H9 (cell line): Measurements from ENCODE around the gene KCNIP1. TPM values are rescaled to one million over a fixed set of nuclear protein-coding genes. Genes with fewer than 3 reads are reported as not detected.

Source experiments
- DNase-seq: peaks from one replicate; pipeline ENCODE4 v3.0.0-alpha.2; 2017
- H2AFZ ChIP-seq: one replicate; pipeline ENCODE4 v1.6.1; 2013; ENCODE audit warnings: mild to moderate bottlenecking, low read length, control low read depth, moderate library complexity
- H2AK5ac ChIP-seq: 2 replicates; pipeline ENCODE4 v1.6.1; 2013; ENCODE audit warnings: low read length, control low read depth, mixed read lengths; ENCODE audit not compliant: insufficient read length
- H2BK120ac ChIP-seq: one replicate; pipeline ENCODE4 v1.6.1; 2013; ENCODE audit warnings: low read depth, mild to moderate bottlenecking, low read length, control low read depth, inconsistent platforms; ENCODE audit not compliant: poor library complexity, severe bottlenecking
- H2BK12ac ChIP-seq: 2 replicates; pipeline ENCODE4 v1.6.1; 2013; ENCODE audit warnings: low read length, control low read depth, mixed read lengths, low read depth; ENCODE audit not compliant: insufficient read length
- H2BK15ac ChIP-seq: 2 replicates; pipeline ENCODE4 v1.6.1; 2013; ENCODE audit warnings: low read depth, low read length, control low read depth
- H2BK20ac ChIP-seq: one replicate; pipeline ENCODE4 v1.6.1; 2013; ENCODE audit warnings: low read depth, mild to moderate bottlenecking, low read length, control low read depth, inconsistent platforms; ENCODE audit not compliant: poor library complexity, severe bottlenecking
- H2BK5ac ChIP-seq: 2 replicates; pipeline ENCODE4 v1.6.1; 2013; ENCODE audit warnings: low read length, control low read depth, mixed read lengths; ENCODE audit not compliant: insufficient read length
- H3K14ac ChIP-seq: 2 replicates; pipeline ENCODE4 v1.6.1; 2013; ENCODE audit warnings: low read length, control low read depth; ENCODE audit not compliant: insufficient read depth
- H3K18ac ChIP-seq: 2 replicates; pipeline ENCODE4 v1.6.1; 2013; ENCODE audit warnings: low read depth, mild to moderate bottlenecking, mixed read lengths, low read length, control low read depth; ENCODE audit not compliant: insufficient read length
- H3K23ac ChIP-seq: 2 replicates; pipeline ENCODE4 v1.6.1; 2013; ENCODE audit warnings: low read length, control low read depth, mixed read lengths, low read depth; ENCODE audit not compliant: insufficient read length
- H3K23me2 ChIP-seq: 2 replicates; pipeline ENCODE4 v1.6.1; 2013; ENCODE audit warnings: low read depth, mild to moderate bottlenecking, mixed read lengths, low read length, control low read depth; ENCODE audit not compliant: insufficient read length, poor library complexity, severe bottlenecking
- H3K27ac ChIP-seq: 2 replicates; pipeline ENCODE4 v1.5.1; 2013; ENCODE audit warnings: low read length, control low read depth, mixed read lengths, low read depth; ENCODE audit not compliant: insufficient read length
- H3K27me3 ChIP-seq: 2 replicates; pipeline ENCODE4 v1.6.1; 2013; ENCODE audit warnings: low read length, control low read depth, inconsistent platforms; ENCODE audit not compliant: insufficient read depth
- H3K4ac ChIP-seq: 2 replicates; pipeline ENCODE4 v1.6.1; 2013; ENCODE audit warnings: low read depth, mild to moderate bottlenecking, control low read depth, inconsistent platforms, low read length, moderate library complexity
- H3K4me1 ChIP-seq: 2 replicates; pipeline ENCODE4 v1.6.1; 2013; ENCODE audit warnings: low read length, control low read depth, inconsistent platforms; ENCODE audit not compliant: insufficient read depth
- H3K4me2 ChIP-seq: 2 replicates; pipeline ENCODE4 v1.6.1; 2013; ENCODE audit warnings: low read length, control low read depth, mixed read lengths; ENCODE audit not compliant: insufficient read length, insufficient read depth
- H3K56ac ChIP-seq: 2 replicates; pipeline ENCODE4 v1.6.1; 2013; ENCODE audit warnings: low read depth, mild to moderate bottlenecking, mixed read lengths, low read length, control low read depth; ENCODE audit not compliant: insufficient read length
- H3K79me1 ChIP-seq: 2 replicates; pipeline ENCODE4 v1.6.1; 2013; ENCODE audit warnings: low read depth, mild to moderate bottlenecking, moderate library complexity, low read length, control low read depth, inconsistent platforms; ENCODE audit not compliant: insufficient read depth, poor library complexity, severe bottlenecking
- H3K79me2 ChIP-seq: 2 replicates; pipeline ENCODE4 v1.6.1; 2013; ENCODE audit warnings: low read length, control low read depth, inconsistent platforms; ENCODE audit not compliant: insufficient read depth
- H3K9ac ChIP-seq: 2 replicates; pipeline ENCODE4 v1.6.1; 2013; ENCODE audit warnings: low read length, control low read depth, mixed read lengths; ENCODE audit not compliant: insufficient read length; ENCODE audit errors: extremely low read depth
- H3K9me3 ChIP-seq: one replicate; pipeline ENCODE4 v1.6.1; 2013; ENCODE audit warnings: low read depth, low read length, inconsistent platforms; ENCODE audit not compliant: control insufficient read depth
- H3T11ph ChIP-seq: one replicate; pipeline ENCODE4 v1.6.1; 2013; ENCODE audit warnings: mild to moderate bottlenecking, low read length, control low read depth, inconsistent platforms
- H4K20me1 ChIP-seq: one replicate; pipeline ENCODE4 v1.6.1; 2013; ENCODE audit not compliant: control insufficient read depth, insufficient read length, insufficient read depth
- H4K5ac ChIP-seq: 2 replicates; pipeline ENCODE4 v1.6.1; 2013; ENCODE audit warnings: low read depth, mild to moderate bottlenecking, mixed read lengths, low read length, control low read depth; ENCODE audit not compliant: insufficient read length
- H4K8ac ChIP-seq: replicated peaks from 2 replicates; pipeline ENCODE4 v1.6.1; 2013; ENCODE audit warnings: low read length, control low read depth, mixed read lengths, low read depth; ENCODE audit not compliant: insufficient read length
- H4K91ac ChIP-seq: 2 replicates; pipeline ENCODE4 v1.6.1; 2013; ENCODE audit warnings: low read depth, mild to moderate bottlenecking, moderate library complexity, mixed read lengths, low read length, control low read depth; ENCODE audit not compliant: insufficient read length
- H3K27ac Mint-ChIP-seq, 3 experiments: 2 replicates in 2 of 3; 3 replicates in 1 of 3; pipeline ENCODE4 v1.8.0; 2020 to 2021; ENCODE audit warnings: mixed read lengths in 3 of 3, mild to moderate bottlenecking in 1 of 3, moderate library complexity in 1 of 3
- H3K27me3 Mint-ChIP-seq: 2 replicates; pipeline ENCODE4 v1.8.0; 2021; ENCODE audit warnings: low read depth, mild to moderate bottlenecking, moderate library complexity, mixed read lengths
- H3K36me3 Mint-ChIP-seq, 3 experiments: 2 replicates in 2 of 3; 3 replicates in 1 of 3; pipeline ENCODE4 v1.8.0; 2020 to 2021; ENCODE audit warnings: low read depth in 3 of 3, mixed read lengths in 3 of 3; ENCODE audit not compliant: insufficient read depth in 1 of 3
- H3K4me1 Mint-ChIP-seq, 2 experiments: 2 replicates each; pipeline ENCODE4 v1.8.0; 2020; ENCODE audit warnings: mixed read lengths in 2 of 2
- H3K4me3 Mint-ChIP-seq, 2 experiments: 2 replicates in 1 of 2; 3 replicates in 1 of 2; pipeline ENCODE4 v1.8.0; 2020 to 2021; ENCODE audit warnings: mild to moderate bottlenecking in 2 of 2, mixed read lengths in 2 of 2, moderate library complexity in 1 of 2
- H3K9me3 Mint-ChIP-seq, 2 experiments: 2 replicates in 1 of 2; 3 replicates in 1 of 2; pipeline ENCODE4 v1.8.0; 2020; ENCODE audit warnings: mild to moderate bottlenecking in 2 of 2, mixed read lengths in 2 of 2, moderate library complexity in 1 of 2
- CTCF ChIP-seq: fragments of 200-600 bp; sonication (generic); conservative IDR thresholded peaks from 3 replicates; pipeline ENCODE4 v1.8.0; 2021; ENCODE audit warnings: antibody characterized with exemption, mild to moderate bottlenecking
- WGBS: extraction: QIAGEN DNeasy Blood & Tissue Kit; methylation state at CpG from one replicate; pipeline ENCODE4 v1.1.7; 2013; ENCODE audit warnings: missing lambda C conversion rate, low lambda C conversion rate, mixed read lengths; ENCODE audit not compliant: insufficient read length; ENCODE audit errors: extremely low coverage; 5-methylcytosine and 5-hydroxymethylcytosine counted together
- total RNA-seq: library from RNA; stranded (reverse); gene quantifications from 2 replicates; pipeline ENCODE4 v1.2.1, GENCODE V29; 2021

Gene KCNIP1
- total RNA-seq, 1 experiment from 2014 or later: 0.63 TPM

GRCh38 chr5:170599756-170600155 lies 95.9 kb downstream of the KCNIP1 start:
- H3K36me3 Mint-ChIP-seq: no peaks in the 10 kb centered on the region
- Histone ChIP-seq H3K4ac (no peak overlapping the region), H3K27me3 (no peaks in the 10 kb centered on the region), H3K4me2 (no peak overlapping the region), H3K9me3 (no peaks in the 10 kb centered on the region), H3K18ac (no peak overlapping the region), H3K79me2 (no peaks in the 10 kb centered on the region), H2BK20ac (no peak overlapping the region), H4K20me1 (no peaks in the 10 kb centered on the region), H3K27ac (no peak overlapping the region), H3K56ac (no peak overlapping the region), H3K9ac (no peak overlapping the region), H3K23ac (no peak overlapping the region), H4K5ac (no peak overlapping the region), H2BK5ac (no peak overlapping the region), H4K8ac (no peak overlapping the region), H2AFZ (no peak overlapping the region), H4K91ac (no peak overlapping the region), H2BK120ac (no peak overlapping the region), H2BK15ac (no peak overlapping the region), H2BK12ac (no peak overlapping the region), H3K79me1 (no peaks in the 10 kb centered on the region), H3K23me2 (no peaks in the 10 kb centered on the region), H2AK5ac (no peak overlapping the region), H3K4me1 (0 out of 2 replicates have a peak, but pooled peaks cover 6% of the 10 kb centered on the region), H3K14ac (no peak overlapping the region), H3T11ph (no peak overlapping the region)
- no CpG with 5 or more reads among the region's 2 CpGs for WGBS
- no peak for TF ChIP-seq CTCF
- no peak overlapping the region for H3K4me3 Mint-ChIP-seq
- peaks cover 8 to 12% of the 10 kb centered on the region in 2 experiments for H3K4me1 Mint-ChIP-seq
- H3K27me3 Mint-ChIP-seq: peaks cover 13% of the 10 kb centered on the region
- DNase-seq: no peak
- no peak overlapping the region for H3K27ac Mint-ChIP-seq
- no peaks in the 10 kb centered on the region for H3K9me3 Mint-ChIP-seq
